ENCODE measurements around the gene C14orf180.
A peak's percentile ranks its signal among the peaks of the same experiment; 100 is the strongest.
"Not testable (repeated sequence)": the region's sequence is repeated elsewhere in the genome, so short reads cannot be mapped to it uniquely, and the experiment has no call there.

C14orf180 gene

DNA sequence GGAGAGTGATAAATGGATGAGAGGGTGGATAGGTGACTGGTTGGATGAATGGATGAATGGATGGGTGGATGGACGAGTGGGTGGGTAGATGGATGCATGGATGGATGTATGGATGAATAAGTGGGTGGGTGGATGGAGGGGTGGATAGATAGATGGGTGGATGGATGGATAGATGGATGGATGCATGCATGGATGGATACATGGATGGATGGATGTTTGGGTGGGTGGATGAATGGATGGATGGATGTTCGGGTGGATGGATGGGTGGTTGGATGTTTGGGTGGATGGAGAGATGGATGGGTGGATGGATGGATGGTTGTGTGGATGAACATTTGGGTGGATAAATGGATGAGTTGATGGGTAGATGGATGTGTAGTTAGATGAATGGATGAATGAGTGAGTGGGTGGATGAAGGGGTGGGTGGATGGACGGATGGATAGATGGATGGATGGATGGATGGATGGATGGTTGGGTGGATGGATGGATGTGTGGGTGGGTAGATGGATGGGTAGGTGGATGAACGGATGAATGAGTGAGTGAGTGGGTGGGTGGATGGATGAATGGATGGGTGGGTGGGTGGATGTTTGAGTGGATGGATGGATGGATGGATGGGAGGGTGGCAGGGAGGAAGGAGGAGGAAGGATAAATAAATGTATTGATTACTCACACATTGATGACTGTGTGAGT, 34.7 kb downstream of the C14orf180 start:
- no peak for DNase-seq (ENCODE audit: low spot score)

DNA sequence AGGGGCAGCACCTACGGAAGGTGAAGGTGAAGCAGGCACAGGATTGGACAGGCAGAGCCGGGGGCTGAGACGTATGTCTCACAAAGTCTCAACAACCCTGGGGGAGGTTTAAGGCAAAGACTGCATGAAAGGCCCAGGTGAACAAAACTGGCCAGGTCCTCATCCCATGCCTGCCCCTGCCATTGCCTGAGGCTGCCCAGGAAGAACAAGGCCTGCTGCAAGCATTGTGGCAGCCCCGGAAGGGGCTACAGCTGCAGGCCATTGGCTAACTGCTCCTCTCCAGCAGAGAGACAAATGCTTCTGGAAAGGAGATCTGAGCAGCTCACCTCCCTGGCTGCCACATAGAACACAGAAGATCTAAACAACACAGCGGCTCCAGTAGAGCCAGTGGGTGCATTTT, 45.4 kb downstream of the C14orf180 start:
- no peak for DNase-seq (ENCODE audit: low spot score)

DNA sequence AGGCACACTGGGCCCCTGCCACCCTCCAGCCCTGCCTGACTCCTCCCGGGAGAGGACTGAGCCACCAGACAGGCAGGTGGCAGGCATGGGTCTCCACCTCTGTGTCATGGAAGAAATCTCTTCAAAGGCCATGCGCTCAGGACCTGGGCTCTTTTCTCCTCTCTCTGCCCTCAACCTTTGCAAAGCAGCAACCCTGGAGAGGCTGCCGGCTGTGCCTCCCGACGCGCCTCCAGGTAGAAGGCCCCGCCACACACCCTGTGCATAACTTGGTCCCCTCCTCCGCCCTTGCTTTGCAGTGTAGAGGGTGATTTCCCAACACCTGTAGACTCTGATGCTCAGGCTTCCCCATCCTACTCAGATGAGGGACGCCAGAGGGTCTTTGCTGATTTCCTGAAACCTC, 53.2 kb downstream of the C14orf180 start:
- DNase-seq (ENCODE audit: low spot score): no peak

DNA sequence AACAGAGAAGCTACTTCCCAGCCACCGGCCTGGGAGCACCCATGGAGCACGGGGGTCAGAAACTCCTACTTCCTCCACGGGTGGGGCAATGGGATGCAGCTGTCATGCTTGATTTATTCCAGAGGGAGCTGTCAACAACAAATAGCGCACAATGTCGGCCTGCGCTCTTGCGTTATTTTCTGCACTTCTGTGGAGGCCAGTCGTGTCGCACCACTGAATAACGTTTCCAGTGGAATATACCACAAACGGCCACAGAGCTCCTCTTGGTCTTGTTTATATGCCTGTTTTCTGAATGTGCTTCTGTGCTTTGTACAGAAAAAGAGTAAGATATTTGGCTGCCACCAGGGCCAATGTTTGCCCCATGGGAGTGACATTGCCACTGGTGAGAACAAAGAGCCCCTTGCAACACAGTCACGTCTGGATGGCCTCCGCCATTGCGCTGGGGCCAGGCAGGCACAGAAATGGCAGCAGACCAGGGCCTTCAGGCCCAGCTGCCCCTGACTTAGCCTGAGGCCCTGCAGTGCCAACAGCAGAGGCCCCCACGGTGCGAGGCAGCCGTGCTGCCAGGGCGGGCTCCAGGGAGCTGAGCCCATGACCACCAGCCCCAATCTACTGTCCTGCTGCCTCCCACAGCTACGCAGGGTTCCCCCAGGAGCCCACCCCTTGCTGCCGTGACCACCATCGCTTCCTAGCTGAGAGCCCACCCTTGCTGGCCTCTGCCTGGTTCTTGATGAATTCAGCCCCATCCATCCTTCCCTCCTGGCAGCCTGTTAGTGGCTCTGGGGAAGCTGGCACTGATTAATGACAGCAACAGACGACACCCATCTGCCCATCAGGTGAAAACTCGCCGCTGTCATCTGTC, 53.9 kb downstream of the C14orf180 start:
- peak; percentile 84 for DNase-seq (ENCODE audit: low spot score)

- no peak for DNase-seq (ENCODE audit: low spot score)
Observed at GRCh38 chr14:104634138-104634760, 54.7 kb downstream of the C14orf180 start.

DNA sequence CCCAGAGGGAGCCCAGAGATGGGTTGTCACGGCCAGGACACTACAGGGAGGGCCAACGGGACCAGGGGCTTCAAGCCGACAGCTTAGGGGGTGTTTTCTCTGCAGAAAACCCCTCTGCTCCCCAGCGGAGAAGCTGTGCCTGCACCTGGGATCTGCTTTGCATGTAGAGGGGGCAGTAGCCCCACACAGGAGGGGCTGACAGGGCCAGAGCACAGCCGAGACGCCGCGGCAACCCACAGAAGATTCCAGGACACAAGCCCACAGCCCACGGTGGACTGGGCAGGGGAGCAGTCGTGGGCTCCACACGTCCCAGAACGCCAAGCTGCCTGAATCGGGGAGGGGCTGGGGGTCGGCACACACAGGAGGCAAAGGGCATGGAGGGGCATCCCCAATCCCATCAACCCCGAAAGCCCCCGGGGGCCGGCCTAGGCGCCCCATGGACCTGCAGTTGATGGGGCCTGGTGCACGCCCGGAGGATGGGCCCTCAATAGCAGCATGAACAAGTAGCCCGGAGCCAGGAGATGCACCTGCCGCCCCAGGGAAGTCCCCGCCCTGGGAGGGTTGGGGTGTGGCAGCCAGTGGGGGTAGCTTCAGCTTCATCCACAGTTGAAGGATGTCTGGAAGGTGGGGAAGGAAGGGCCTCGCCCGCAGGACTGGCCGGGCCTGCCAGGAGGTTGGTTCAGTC, 55.5 kb downstream of the C14orf180 start:
- DNase-seq (ENCODE audit: low spot score): no peak

GRCh38 chr14:104635717-104636116, 56.2 kb downstream of the C14orf180 start:
- DNase-seq (ENCODE audit: low spot score): no peak

DNA sequence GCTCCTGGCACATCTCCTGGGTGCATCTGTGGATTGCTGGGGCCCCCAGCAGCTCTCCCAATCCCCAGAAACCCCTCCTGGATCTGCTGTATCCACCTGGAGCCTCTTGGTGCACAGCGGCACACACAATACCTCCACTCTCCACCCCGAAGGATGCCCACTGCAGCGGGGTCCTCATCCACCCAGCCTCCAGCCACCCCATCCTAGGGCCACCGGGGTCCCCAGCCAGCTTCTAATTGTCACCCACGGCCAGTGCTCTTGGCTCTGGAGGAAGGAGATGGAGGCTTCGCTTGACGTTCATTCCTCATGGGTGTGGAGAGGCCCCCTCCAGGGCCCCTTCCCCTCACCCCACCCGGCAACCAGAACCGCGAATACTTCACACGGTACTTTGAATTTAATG, 56.6 kb downstream of the C14orf180 start:
- DNase-seq (ENCODE audit: low spot score): no peak

- not testable (repeated sequence) for DNase-seq (ENCODE audit: low spot score)
Observed at GRCh38 chr14:104636846-104637545, 57.4 kb downstream of the C14orf180 start.

- DNase-seq (ENCODE audit: low spot score): no peak
Observed at GRCh38 chr14:104637546-104638003, 58.0 kb downstream of the C14orf180 start.

DNA sequence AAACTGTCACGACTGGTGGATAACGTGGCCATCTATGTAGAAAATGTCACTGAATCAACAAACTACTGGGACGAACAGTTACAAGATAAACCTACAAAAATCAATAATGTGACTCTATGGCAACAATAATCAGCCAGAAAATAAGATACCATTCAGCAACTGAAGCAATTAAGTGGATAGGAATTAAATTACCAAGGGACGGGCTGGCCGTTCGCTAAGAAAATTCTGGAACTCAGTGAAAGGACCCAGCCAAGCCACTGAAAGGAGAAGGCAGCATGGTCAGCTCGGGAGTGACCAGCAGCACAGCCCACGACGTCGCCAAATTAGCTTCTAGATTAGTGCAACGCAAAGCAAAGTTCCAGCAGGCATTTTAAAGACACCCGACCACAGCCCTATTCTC, 58.6 kb downstream of the C14orf180 start:
- no peak for DNase-seq (ENCODE audit: low spot score)

DNA sequence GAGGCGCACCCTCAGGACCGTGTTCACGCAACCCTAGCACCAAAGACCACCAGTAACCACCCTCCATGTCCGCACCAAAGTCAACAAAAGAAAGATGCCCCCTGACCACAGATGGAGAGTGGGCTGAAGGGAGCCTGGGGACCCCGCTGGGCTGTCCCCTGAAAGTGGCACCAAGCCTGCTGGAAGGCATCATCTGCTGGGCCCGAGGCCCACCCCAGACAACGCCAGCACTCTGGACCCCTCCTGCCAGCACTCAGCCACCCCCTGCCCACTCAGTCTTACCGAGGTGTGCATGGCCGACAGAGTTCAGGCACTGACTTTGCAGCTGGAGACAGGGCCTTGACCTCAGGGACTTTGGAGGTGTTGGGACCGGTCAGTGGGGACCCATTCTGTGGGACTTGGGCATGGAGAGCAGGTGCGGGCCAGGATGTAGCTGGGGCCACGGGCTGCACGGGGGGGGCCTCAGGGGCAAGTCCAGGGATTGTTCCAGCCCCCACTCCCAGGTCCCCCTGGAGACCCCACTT, 59.4 kb downstream of the C14orf180 start:
- no peak for DNase-seq (ENCODE audit: low spot score)

DNA sequence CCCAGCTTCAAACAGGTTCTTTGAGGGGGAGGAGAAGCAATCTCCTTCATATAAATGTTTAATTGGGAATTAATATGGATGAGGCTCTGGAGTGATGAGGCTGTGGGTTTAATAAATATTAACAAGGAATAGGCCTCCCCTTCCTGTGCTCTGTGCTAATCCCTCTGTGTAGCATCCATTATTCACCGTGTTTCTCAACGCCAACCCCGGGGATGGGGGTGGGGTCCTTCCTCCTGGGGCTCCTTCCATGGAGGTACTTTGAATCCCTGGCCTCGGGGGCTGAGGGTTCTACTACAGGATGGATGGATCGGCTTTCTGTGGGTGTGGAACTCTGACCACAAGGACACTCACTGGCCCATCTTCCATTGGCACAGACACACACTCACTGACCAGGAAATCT, 59.9 kb downstream of the C14orf180 start:
- no peak for DNase-seq (ENCODE audit: low spot score)
